ENCODE results near the gene MAN1B1.
"Not testable (repeated sequence)": the region's sequence is repeated elsewhere in the genome, so short reads cannot be mapped to it uniquely, and the experiment has no call there.

The MAN1B1 gene

GRCh38 chr9:137128862-137129455, 42.2 kb downstream of the MAN1B1 start:
- Mint-ChIP-seq H3K4me1 (ENCODE audit: low read depth) (peaks cover 25% of the 10 kb centered on the region), H3K4me3 (peak overlapping the region; percentile 89), H3K36me3 (ENCODE audit: low read depth) (peaks cover 2% of the 10 kb centered on the region), H3K9me3 (no peaks in the 10 kb centered on the region), H3K27ac (peak overlapping the region; percentile 89), H3K27me3 (ENCODE audit: low read depth) (peaks cover 4% of the 10 kb centered on the region)

GRCh38 chr9:137129456-137130175, 42.8 kb downstream of the MAN1B1 start:
- H3K27ac Mint-ChIP-seq = peak overlapping the region; percentile 71
- H3K36me3 Mint-ChIP-seq (ENCODE audit: low read depth) = peaks cover 2% of the 10 kb centered on the region
- peak overlapping the region; percentile 82 for H3K4me3 Mint-ChIP-seq
- H3K4me1 Mint-ChIP-seq (ENCODE audit: low read depth) = peaks cover 25% of the 10 kb centered on the region
- H3K9me3 Mint-ChIP-seq = no peaks in the 10 kb centered on the region
- peaks cover 4% of the 10 kb centered on the region for H3K27me3 Mint-ChIP-seq (ENCODE audit: low read depth)

GRCh38 chr9:137130176-137130755, 43.5 kb downstream of the MAN1B1 start:
- Mint-ChIP-seq H3K27ac (peak overlapping the region; percentile 75), H3K4me1 (ENCODE audit: low read depth) (peaks cover 25% of the 10 kb centered on the region), H3K9me3 (no peaks in the 10 kb centered on the region), H3K4me3 (peak overlapping the region; percentile 84), H3K27me3 (ENCODE audit: low read depth) (peaks cover 4% of the 10 kb centered on the region), H3K36me3 (ENCODE audit: low read depth) (peaks cover 2% of the 10 kb centered on the region)

GRCh38 chr9:137134191-137134590, 47.4 kb downstream of the MAN1B1 start:
- no peaks in the 10 kb centered on the region for H3K36me3 Mint-ChIP-seq (ENCODE audit: low read depth)
- H3K27me3 Mint-ChIP-seq (ENCODE audit: low read depth) = peaks cover 23% of the 10 kb centered on the region
- peaks cover 2% of the 10 kb centered on the region for H3K4me1 Mint-ChIP-seq (ENCODE audit: low read depth)
- H3K27ac Mint-ChIP-seq = no peak overlapping the region
- no peak overlapping the region for H3K4me3 Mint-ChIP-seq
- no peaks in the 10 kb centered on the region for H3K9me3 Mint-ChIP-seq

GRCh38 chr9:137135154-137135553, 48.4 kb downstream of the MAN1B1 start:
- peaks cover 32% of the 10 kb centered on the region for H3K27me3 Mint-ChIP-seq (ENCODE audit: low read depth)

GRCh38 chr9:137136261-137136880, 49.6 kb downstream of the MAN1B1 start:
- peaks cover 38% of the 10 kb centered on the region for H3K27me3 Mint-ChIP-seq (ENCODE audit: low read depth)
- no peaks in the 10 kb centered on the region for H3K36me3 Mint-ChIP-seq (ENCODE audit: low read depth)
- H3K4me1 Mint-ChIP-seq (ENCODE audit: low read depth) = peaks cover 3% of the 10 kb centered on the region
- H3K4me3 Mint-ChIP-seq = no peak overlapping the region
- H3K27ac Mint-ChIP-seq = no peak overlapping the region
- no peaks in the 10 kb centered on the region for H3K9me3 Mint-ChIP-seq

More at GRCh38 chr9:137135154-137135553, 48.4 kb downstream of the MAN1B1 start:
- H3K4me3 Mint-ChIP-seq; H3K27ac Mint-ChIP-seq; H3K9me3 Mint-ChIP-seq; H3K4me1 Mint-ChIP-seq (ENCODE audit: low read depth); H3K36me3 Mint-ChIP-seq (ENCODE audit: low read depth): not testable (repeated sequence)

GRCh38 chr9:137136881-137137607, 50.3 kb downstream of the MAN1B1 start:
- no peak overlapping the region for H3K27ac Mint-ChIP-seq
- peaks cover 40% of the 10 kb centered on the region for H3K27me3 Mint-ChIP-seq (ENCODE audit: low read depth)
- no peak overlapping the region for H3K4me3 Mint-ChIP-seq
- H3K4me1 Mint-ChIP-seq (ENCODE audit: low read depth) = peaks cover 3% of the 10 kb centered on the region
- H3K9me3 Mint-ChIP-seq = no peaks in the 10 kb centered on the region
- H3K36me3 Mint-ChIP-seq (ENCODE audit: low read depth) = no peaks in the 10 kb centered on the region

- Mint-ChIP-seq H3K27ac (peak overlapping the region; percentile 3), H3K27me3 (ENCODE audit: low read depth) (peaks cover 42% of the 10 kb centered on the region), H3K36me3 (ENCODE audit: low read depth) (no peaks in the 10 kb centered on the region), H3K9me3 (no peaks in the 10 kb centered on the region), H3K4me3 (no peak overlapping the region), H3K4me1 (ENCODE audit: low read depth) (peaks cover 3% of the 10 kb centered on the region)
Measured at GRCh38 chr9:137138058-137138721, 51.4 kb downstream of the MAN1B1 start.

GRCh38 chr9:137138722-137139467, 52.1 kb downstream of the MAN1B1 start, which contains the start of gene GRIN1:
TSS of gene GRIN1 (plus strand) at chr9:137139154. CDS start at chr9:137139487, 333 bp downstream.
- peaks cover 41% of the 10 kb centered on the region for H3K27me3 Mint-ChIP-seq (ENCODE audit: low read depth)
- peaks cover 3% of the 10 kb centered on the region for H3K4me1 Mint-ChIP-seq (ENCODE audit: low read depth)
- peak within 1 kb of the TSS; percentile 3 for H3K27ac Mint-ChIP-seq
- H3K4me3 Mint-ChIP-seq = no peak within 1 kb of the TSS
- no peaks in the 10 kb centered on the region for H3K9me3 Mint-ChIP-seq
- H3K36me3 Mint-ChIP-seq (ENCODE audit: low read depth) = no peaks in the 10 kb centered on the region

GRCh38 chr9:137139468-137140150, 52.8 kb downstream of the MAN1B1 start:
- no peak overlapping the region for H3K27ac Mint-ChIP-seq
- no peaks in the 10 kb centered on the region for H3K9me3 Mint-ChIP-seq
- no peak overlapping the region for H3K4me3 Mint-ChIP-seq

GRCh38 chr9:137140151-137141012, 53.6 kb downstream of the MAN1B1 start:
- Mint-ChIP-seq H3K9me3 (no peaks in the 10 kb centered on the region), H3K36me3 (ENCODE audit: low read depth) (no peaks in the 10 kb centered on the region), H3K27ac (no peak overlapping the region), H3K4me1 (ENCODE audit: low read depth) (peaks cover 3% of the 10 kb centered on the region), H3K4me3 (no peak overlapping the region), H3K27me3 (ENCODE audit: low read depth) (peaks cover 41% of the 10 kb centered on the region)

More at GRCh38 chr9:137139468-137140150, 52.8 kb downstream of the MAN1B1 start:
- Mint-ChIP-seq H3K27me3 (ENCODE audit: low read depth) (peaks cover 41% of the 10 kb centered on the region), H3K36me3 (ENCODE audit: low read depth) (no peaks in the 10 kb centered on the region), H3K4me1 (ENCODE audit: low read depth) (peaks cover 3% of the 10 kb centered on the region)

Measured in T-helper 1 cell treated with Interleukin-12 subunit alpha and Interleukin-12 subunit beta and Interleukin-4 antibody, amounts not matched to agents 30 μg/mL and 1 μg/mL, for 36 hours (primary cell).